Natural killer cell (primary cell): ENCODE data around the gene MAD2L2. TPM values are rescaled to one million over a fixed set of nuclear protein-coding genes. Genes with fewer than 3 reads are reported as not detected.

Experiments
- ATAC-seq, 3 donors: fragments of 150-1000 bp in 2 of 3; fragments of 200-7000 bp in 1 of 3; cut with Tn5 transposase; 1 replicate in 1 of 3; 2 replicates in 2 of 3; pipeline ENCODE4 v1.10.0; 2021; ENCODE audit warnings: mild to moderate bottlenecking in 2 of 3, moderate library complexity in 2 of 3
- DNase-seq, 2 donors: peaks; one replicate each; pipeline versions ENCODE4 v3.0.0 to v3.0.0-alpha.2; 2013 to 2021; ENCODE audit warnings: mixed read lengths in 1 of 2
- H3K27ac ChIP-seq: one replicate; pipeline ENCODE4 v1.5.1; 2013; ENCODE audit warnings: mild to moderate bottlenecking, low read length
- H3K27me3 ChIP-seq: one replicate; pipeline ENCODE4 v1.6.1; 2013; ENCODE audit warnings: low read length; ENCODE audit not compliant: control insufficient read depth, insufficient read depth
- H3K36me3 ChIP-seq: one replicate; pipeline ENCODE4 v1.6.1; 2013; ENCODE audit warnings: low read length; ENCODE audit not compliant: control insufficient read depth, insufficient read depth
- H3K4me1 ChIP-seq: one replicate; pipeline ENCODE4 v1.6.1; 2013; ENCODE audit warnings: low read length; ENCODE audit not compliant: control insufficient read depth, insufficient read depth
- H3K4me3 ChIP-seq: one replicate; pipeline ENCODE4 v1.5.1; 2013; ENCODE audit warnings: low read length
- H3K9me3 ChIP-seq: one replicate; pipeline ENCODE4 v1.6.1; 2013; ENCODE audit warnings: low read length; ENCODE audit not compliant: control insufficient read depth, insufficient read depth
- H3K27ac Mint-ChIP-seq, 2 donors: one replicate each; pipeline ENCODE4 v1.8.0; 2022; ENCODE audit warnings: mild to moderate bottlenecking in 2 of 2, mixed read lengths in 2 of 2, moderate library complexity in 1 of 2
- H3K27me3 Mint-ChIP-seq, 2 donors: one replicate each; pipeline ENCODE4 v1.8.0; 2022; ENCODE audit warnings: low read depth in 2 of 2, mixed read lengths in 2 of 2
- H3K36me3 Mint-ChIP-seq: one replicate; pipeline ENCODE4 v1.8.0; 2022; ENCODE audit warnings: mixed read lengths
- H3K4me1 Mint-ChIP-seq, 2 donors: one replicate each; pipeline ENCODE4 v1.8.0; 2022; ENCODE audit warnings: mixed read lengths in 2 of 2
- H3K4me3 Mint-ChIP-seq: one replicate; pipeline ENCODE4 v1.8.0; 2022; ENCODE audit warnings: mild to moderate bottlenecking, moderate library complexity, mixed read lengths
- H3K9me3 Mint-ChIP-seq, 2 donors: one replicate each; pipeline ENCODE4 v1.8.0; 2022; ENCODE audit warnings: mixed read lengths in 2 of 2
- WGBS: methylation state at CpG from one replicate; pipeline ENCODE4 v1.1.7; 2013; ENCODE audit warnings: missing lambda C conversion rate; ENCODE audit not compliant: insufficient coverage; 5-methylcytosine and 5-hydroxymethylcytosine counted together
- intact Hi-C: fragments of 100-400 bp; cut with micrococcal nuclease; formaldehyde crosslinking; loops from one replicate; pipeline ENCODE4 v1.14.2; 2022
- total RNA-seq, 4 donors: library from RNA; stranded (reverse); fragments of 120-200 nt in 1 of 4; gene quantifications; one replicate each; pipeline versions ENCODE4 v1.2.3 to v1.2.4, GENCODE V29; 2013 to 2022
- TF ChIP-seq, protein P1 (sequence below): fragments of 200-600 bp; IDR thresholded peaks from one replicate; pipeline ENCODE4 v1.8.0; 2022; ENCODE audit warnings: antibody characterized with exemption

Gene MAD2L2
- total RNA-seq, 3 donors from 2014 or later (not counting 1 experiment from before 2014, with no cell fraction given) = 50.6 to 66.0 (median 60.4) TPM

DNA sequence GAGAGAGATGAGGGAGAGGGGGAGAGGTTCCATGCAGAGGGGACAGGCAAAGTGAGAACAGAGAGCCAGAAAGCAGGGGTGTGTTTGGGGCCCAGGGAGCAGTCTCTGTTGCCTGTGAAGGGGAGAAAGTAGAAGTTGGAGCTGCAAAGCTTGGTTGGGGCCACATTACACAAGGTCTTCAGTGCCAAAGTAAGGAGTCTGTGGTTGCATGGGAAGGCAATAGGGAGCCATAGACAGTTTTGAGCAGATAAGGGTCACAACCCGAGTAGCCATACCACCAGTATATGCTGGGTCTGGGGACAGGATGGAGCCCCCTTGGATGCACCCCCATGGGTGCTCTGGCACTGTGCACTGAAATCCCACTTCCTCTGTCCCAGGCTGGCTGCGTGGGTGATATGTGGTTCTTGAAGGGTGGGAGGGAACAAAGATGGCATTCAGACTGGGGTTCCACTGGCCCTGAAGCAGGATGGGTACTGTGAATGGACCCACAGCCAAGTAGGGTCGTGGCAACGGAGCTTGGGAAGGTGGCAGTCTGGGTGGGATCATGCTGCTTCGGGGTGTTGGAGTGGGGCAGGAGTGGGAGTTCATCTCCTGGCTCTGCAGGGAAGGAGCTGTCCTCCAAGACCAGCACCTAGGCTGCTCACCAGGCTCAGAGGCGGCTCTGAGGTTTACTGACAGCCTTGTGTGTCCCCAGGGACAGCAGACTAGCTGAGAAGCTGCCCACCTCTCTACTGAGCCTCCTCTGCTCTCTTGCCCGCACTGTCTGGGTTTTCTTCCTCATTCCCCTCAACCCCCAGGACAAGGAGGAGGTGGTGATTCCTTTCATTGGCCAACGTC is 22.6 kb upstream of the MAD2L2 start:
- H3K9me3 ChIP-seq = no peaks in the 10 kb centered on the region
- Mint-ChIP-seq H3K4me1 (peaks cover 0 to 9% of the 10 kb centered on the region in 2 donors), H3K27ac (no peak overlapping the region), H3K9me3 (no peaks in the 10 kb centered on the region), H3K27me3 (no peaks in the 10 kb centered on the region), H3K4me3 (no peak overlapping the region), H3K36me3 (no peaks in the 10 kb centered on the region)
- no peaks in the 10 kb centered on the region for H3K4me1 ChIP-seq
- WGBS = 64% methylated on average over 8 of the region's 8 CpGs
- intact Hi-C loops = loop anchor here (2.0 kb wide), 1 partner anchor 15 kb away; no protein-coding TSS in a partner anchor
- DNase-seq = no peak
- H3K4me3 ChIP-seq = no peak overlapping the region
- TF ChIP-seq, protein P1, sequence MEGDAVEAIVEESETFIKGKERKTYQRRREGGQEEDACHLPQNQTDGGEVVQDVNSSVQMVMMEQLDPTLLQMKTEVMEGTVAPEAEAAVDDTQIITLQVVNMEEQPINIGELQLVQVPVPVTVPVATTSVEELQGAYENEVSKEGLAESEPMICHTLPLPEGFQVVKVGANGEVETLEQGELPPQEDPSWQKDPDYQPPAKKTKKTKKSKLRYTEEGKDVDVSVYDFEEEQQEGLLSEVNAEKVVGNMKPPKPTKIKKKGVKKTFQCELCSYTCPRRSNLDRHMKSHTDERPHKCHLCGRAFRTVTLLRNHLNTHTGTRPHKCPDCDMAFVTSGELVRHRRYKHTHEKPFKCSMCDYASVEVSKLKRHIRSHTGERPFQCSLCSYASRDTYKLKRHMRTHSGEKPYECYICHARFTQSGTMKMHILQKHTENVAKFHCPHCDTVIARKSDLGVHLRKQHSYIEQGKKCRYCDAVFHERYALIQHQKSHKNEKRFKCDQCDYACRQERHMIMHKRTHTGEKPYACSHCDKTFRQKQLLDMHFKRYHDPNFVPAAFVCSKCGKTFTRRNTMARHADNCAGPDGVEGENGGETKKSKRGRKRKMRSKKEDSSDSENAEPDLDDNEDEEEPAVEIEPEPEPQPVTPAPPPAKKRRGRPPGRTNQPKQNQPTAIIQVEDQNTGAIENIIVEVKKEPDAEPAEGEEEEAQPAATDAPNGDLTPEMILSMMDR = no peak
- H3K36me3 ChIP-seq = no peaks in the 10 kb centered on the region
- peaks cover 9% of the 10 kb centered on the region for H3K27me3 ChIP-seq
- no peak for ATAC-seq
- no peak overlapping the region for H3K27ac ChIP-seq

- no peak for DNase-seq
- intact Hi-C loops = loop anchor here (2.0 kb wide), 1 partner anchor 13 kb away; no protein-coding TSS in a partner anchor
- TF ChIP-seq, protein P1 = no peak
- Histone ChIP-seq H3K4me3 (no peak overlapping the region), H3K27me3 (peaks cover 9% of the 10 kb centered on the region), H3K9me3 (no peaks in the 10 kb centered on the region), H3K27ac (no peak overlapping the region), H3K36me3 (no peaks in the 10 kb centered on the region), H3K4me1 (no peaks in the 10 kb centered on the region)
- no peak overlapping the region for H3K27ac Mint-ChIP-seq
- no peaks in the 10 kb centered on the region for H3K27me3 Mint-ChIP-seq
- no peak overlapping the region for H3K4me3 Mint-ChIP-seq
- 87% methylated on average over 15 of the region's 15 CpGs for WGBS
- no peaks in the 10 kb centered on the region for H3K36me3 Mint-ChIP-seq
- peaks cover 0 to 9% of the 10 kb centered on the region in 2 donors for H3K4me1 Mint-ChIP-seq
- no peak for ATAC-seq
- H3K9me3 Mint-ChIP-seq = no peaks in the 10 kb centered on the region
Observed at GRCh38 chr1:11701981-11702803, 21.2 kb upstream of the MAD2L2 start.

DNA sequence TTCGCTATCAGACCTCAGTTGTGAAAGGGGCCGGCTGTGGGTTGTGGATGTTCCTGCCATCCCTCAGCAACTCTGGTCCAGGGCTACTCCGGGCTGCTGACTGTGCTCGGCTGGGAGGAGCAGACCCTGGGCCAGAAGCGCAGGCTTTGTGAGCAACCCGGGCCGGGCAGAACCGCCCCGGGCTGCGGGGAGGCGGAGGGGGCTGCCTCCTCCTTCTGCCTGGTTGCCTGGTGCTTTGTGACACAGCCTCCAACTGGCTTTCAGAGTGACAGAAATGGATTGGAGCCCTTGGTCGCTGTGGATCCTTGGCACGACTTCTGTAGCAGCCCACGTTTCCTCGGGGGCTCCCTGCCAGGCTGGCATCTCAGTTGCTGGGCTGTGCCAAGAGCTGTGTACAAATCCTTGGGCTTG is 20.6 kb upstream of the MAD2L2 start:
- intact Hi-C loops = no loop called here
- H3K27ac ChIP-seq = no peak overlapping the region
- Mint-ChIP-seq H3K27ac (no peak overlapping the region), H3K36me3 (no peaks in the 10 kb centered on the region), H3K4me3 (no peak overlapping the region), H3K4me1 (peaks cover 0 to 9% of the 10 kb centered on the region in 2 donors), H3K9me3 (no peaks in the 10 kb centered on the region), H3K27me3 (no peaks in the 10 kb centered on the region)
- no peaks in the 10 kb centered on the region for H3K36me3 ChIP-seq
- H3K4me3 ChIP-seq = no peak overlapping the region
- 71% methylated on average over 15 of the region's 15 CpGs for WGBS
- DNase-seq = no peak
- H3K27me3 ChIP-seq = peaks cover 9% of the 10 kb centered on the region
- H3K9me3 ChIP-seq = no peaks in the 10 kb centered on the region
- H3K4me1 ChIP-seq = no peaks in the 10 kb centered on the region
- TF ChIP-seq, protein P1 = no peak
- ATAC-seq = no peak
